Progenitor cell of endocrine pancreas (in vitro differentiated cells): ENCODE measurements around the gene DRD2. TPM values are rescaled to one million over a fixed set of nuclear protein-coding genes. Genes with fewer than 3 reads are reported as not detected.

ENCODE experiments used
- DNase-seq: peaks from one replicate; pipeline ENCODE4 v3.0.0; 2021; ENCODE audit warnings: low spot score; ENCODE audit not compliant: unreplicated experiment
- H3K27ac Mint-ChIP-seq: 2 replicates; pipeline ENCODE4 v1.8.0; 2021; ENCODE audit warnings: mild to moderate bottlenecking, moderate library complexity, mixed read lengths
- H3K27me3 Mint-ChIP-seq: 2 replicates; pipeline ENCODE4 v1.8.0; 2021; ENCODE audit warnings: mixed read lengths
- H3K36me3 Mint-ChIP-seq: 2 replicates; pipeline ENCODE4 v1.8.0; 2022; ENCODE audit warnings: mixed read lengths; ENCODE audit not compliant: insufficient read depth
- H3K4me1 Mint-ChIP-seq: 2 replicates; pipeline ENCODE4 v1.8.0; 2021; ENCODE audit warnings: low read depth, mixed read lengths
- H3K4me3 Mint-ChIP-seq: 2 replicates; pipeline ENCODE4 v1.8.0; 2021; ENCODE audit warnings: low read depth, mild to moderate bottlenecking, moderate library complexity, mixed read lengths
- H3K9me3 Mint-ChIP-seq: 2 replicates; pipeline ENCODE4 v1.8.0; 2021; ENCODE audit warnings: low read depth, mixed read lengths
- CTCF ChIP-seq: fragments of 200-600 bp; sonication (generic); IDR thresholded peaks from one replicate; pipeline ENCODE4 v1.5.0; 2021; ENCODE audit warnings: antibody characterized with exemption, mild to moderate bottlenecking; ENCODE audit not compliant: unreplicated experiment
- total RNA-seq: library from RNA; stranded (reverse); gene quantifications from 2 replicates; pipeline ENCODE4 v1.2.1, GENCODE V29; 2021

DRD2 gene
- total RNA-seq, 1 donor from 2014 or later = 0.22 TPM

- Mint-ChIP-seq H3K9me3 (no peaks in the 10 kb centered on the region), H3K4me3 (no peak overlapping the region), H3K27me3 (peaks cover 82% of the 10 kb centered on the region)
Measured at GRCh38 chr11:113476553-113476952, 1.4 kb upstream of the DRD2 start.

GRCh38 chr11:113474362-113475159, 637 bp downstream of the DRD2 start:
- TF ChIP-seq CTCF = no peak
- no peak overlapping the region for H3K27ac Mint-ChIP-seq
- no peaks in the 10 kb centered on the region for H3K9me3 Mint-ChIP-seq
- no peaks in the 10 kb centered on the region for H3K36me3 Mint-ChIP-seq
- H3K4me3 Mint-ChIP-seq = peak overlapping the region; percentile 53
- H3K4me1 Mint-ChIP-seq = peaks cover 6% of the 10 kb centered on the region
- peak; percentile 94 for DNase-seq
- H3K27me3 Mint-ChIP-seq = peaks cover 79% of the 10 kb centered on the region

More at GRCh38 chr11:113476553-113476952, 1.4 kb upstream of the DRD2 start:
- H3K27ac Mint-ChIP-seq = no peak overlapping the region
- peaks cover 6% of the 10 kb centered on the region for H3K4me1 Mint-ChIP-seq
- DNase-seq = no peak
- no peak for TF ChIP-seq CTCF
- no peaks in the 10 kb centered on the region for H3K36me3 Mint-ChIP-seq

GRCh38 chr11:113473983-113474361, 1.2 kb downstream of the DRD2 start:
- no peak for DNase-seq
- Mint-ChIP-seq H3K27me3 (peaks cover 78% of the 10 kb centered on the region), H3K36me3 (no peaks in the 10 kb centered on the region), H3K4me3 (peak overlapping the region; percentile 53), H3K4me1 (peaks cover 6% of the 10 kb centered on the region), H3K27ac (no peak overlapping the region), H3K9me3 (no peaks in the 10 kb centered on the region)
- no peak for TF ChIP-seq CTCF

GRCh38 chr11:113472471-113472870, 2.7 kb downstream of the DRD2 start:
- Mint-ChIP-seq H3K27me3 (peaks cover 66% of the 10 kb centered on the region), H3K36me3 (no peaks in the 10 kb centered on the region), H3K4me1 (peaks cover 6% of the 10 kb centered on the region), H3K27ac (no peak overlapping the region), H3K4me3 (no peak overlapping the region), H3K9me3 (no peaks in the 10 kb centered on the region)
- no peak for DNase-seq
- no peak for TF ChIP-seq CTCF

GRCh38 chr11:113470233-113470632, 5.0 kb downstream of the DRD2 start:
- H3K27ac Mint-ChIP-seq = no peak overlapping the region
- H3K9me3 Mint-ChIP-seq = no peaks in the 10 kb centered on the region
- no peak for TF ChIP-seq CTCF
- no peak for DNase-seq
- peaks cover 2% of the 10 kb centered on the region for H3K4me1 Mint-ChIP-seq
- no peaks in the 10 kb centered on the region for H3K36me3 Mint-ChIP-seq
- no peak overlapping the region for H3K4me3 Mint-ChIP-seq
- peaks cover 52% of the 10 kb centered on the region for H3K27me3 Mint-ChIP-seq
